ENCODE results near the gene FMNL2.
A peak's percentile ranks its signal among the peaks of the same experiment; 100 is the strongest.

FMNL2 gene

DNA sequence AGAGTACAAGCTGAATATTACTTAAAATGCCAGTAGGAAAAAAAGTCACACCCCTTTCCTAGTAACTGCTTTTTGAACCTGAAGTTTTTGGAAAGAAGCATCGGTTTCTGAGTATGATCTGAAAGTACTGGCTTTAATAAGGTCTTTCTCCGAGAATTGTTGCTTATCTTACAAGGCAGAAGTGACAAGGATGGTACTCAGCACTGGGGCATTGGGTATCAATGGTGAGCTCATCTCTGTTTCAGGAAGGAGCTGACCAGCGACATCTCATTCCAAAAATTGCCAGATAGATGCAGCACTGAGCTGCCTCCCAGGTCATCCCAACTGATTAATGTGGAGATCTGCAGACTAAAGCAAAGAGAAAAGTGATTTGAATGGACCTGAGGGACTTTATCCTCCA, 85.4 kb downstream of the FMNL2 start:
- no peak overlapping the region for H3K27ac ChIP-seq
- TF ChIP-seq CTCF (IDR thresholded peaks at IDR 0.05; ENCODE audit: low read depth, low read length, missing control alignments), result no peak
- H3K27me3 ChIP-seq (replicated peaks), result no peaks in the 10 kb centered on the region
- H3K4me3 ChIP-seq (ENCODE audit: low read depth, low read length), result no peak overlapping the region
- DNase-seq, result no peak
- no peaks in the 10 kb centered on the region for H3K36me3 ChIP-seq (replicated peaks)
- in situ Hi-C loops (cut with HindIII; ENCODE audit: low pct_ligation_motif_present, low sequenced_read_pairs), result no loop called here

DNA sequence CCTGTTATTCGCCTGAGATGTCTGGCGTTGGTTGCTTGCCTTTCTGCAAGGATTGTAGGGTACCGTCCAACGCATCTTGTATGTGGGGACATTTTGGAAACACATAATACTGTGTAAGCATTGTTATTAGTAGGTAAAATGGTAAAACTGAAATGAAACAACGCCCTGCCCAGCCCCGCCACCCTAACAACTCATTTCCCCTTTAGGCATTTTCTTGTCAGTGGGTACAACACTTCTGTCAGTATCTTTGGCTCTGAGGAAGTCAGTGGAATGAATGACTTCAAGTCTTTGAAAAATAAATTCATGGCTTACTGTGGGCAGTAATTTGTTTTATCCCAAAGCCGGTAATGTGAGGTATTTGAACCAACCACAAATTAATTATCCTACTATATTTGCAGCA, 86.0 kb downstream of the FMNL2 start:
- no peak for TF ChIP-seq CTCF (IDR thresholded peaks at IDR 0.05; ENCODE audit: low read depth, low read length, missing control alignments)
- Histone ChIP-seq H3K27ac (peak overlapping the region; percentile 94), H3K36me3 (replicated peaks) (no peaks in the 10 kb centered on the region), H3K4me3 (ENCODE audit: low read depth, low read length) (no peak overlapping the region), H3K27me3 (replicated peaks) (no peaks in the 10 kb centered on the region)
- in situ Hi-C loops (cut with HindIII; ENCODE audit: low pct_ligation_motif_present, low sequenced_read_pairs), result no loop called here
- no peak for DNase-seq

GRCh38 chr2:152421521-152422370, 86.8 kb downstream of the FMNL2 start:
- H3K36me3 ChIP-seq (replicated peaks), result no peaks in the 10 kb centered on the region
- H3K27ac ChIP-seq, result peak overlapping the region; percentile 94
- no peak overlapping the region for H3K4me3 ChIP-seq (ENCODE audit: low read depth, low read length)
- in situ Hi-C loops (cut with HindIII; ENCODE audit: low pct_ligation_motif_present, low sequenced_read_pairs), result no loop called here
- no peak for TF ChIP-seq CTCF (IDR thresholded peaks at IDR 0.05; ENCODE audit: low read depth, low read length, missing control alignments)
- H3K27me3 ChIP-seq (replicated peaks), result no peaks in the 10 kb centered on the region
- DNase-seq, result peak; percentile 98

DNA sequence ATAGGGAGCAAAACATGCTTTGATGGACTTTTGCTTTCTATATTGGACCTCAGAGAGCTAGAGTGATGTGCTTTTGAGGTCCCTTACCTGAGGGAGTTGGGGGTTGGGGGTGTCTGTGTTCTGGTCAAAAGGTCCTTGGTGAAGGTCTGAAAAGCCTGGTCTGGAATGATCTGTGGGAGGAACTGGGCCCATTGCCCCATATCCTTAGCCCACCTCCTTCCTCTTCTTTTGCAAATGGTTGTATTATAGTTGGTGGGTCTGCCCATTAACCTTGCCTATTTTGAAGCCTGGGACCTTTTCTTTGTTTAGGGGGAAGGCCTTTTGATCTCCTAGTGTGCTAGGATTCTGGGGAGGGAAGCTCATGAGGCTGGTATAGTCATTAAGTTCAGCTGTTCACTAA, 88.7 kb downstream of the FMNL2 start:
- in situ Hi-C loops (cut with HindIII; ENCODE audit: low pct_ligation_motif_present, low sequenced_read_pairs), result no loop called here
- Histone ChIP-seq H3K27me3 (replicated peaks) (no peaks in the 10 kb centered on the region), H3K4me3 (ENCODE audit: low read depth, low read length) (no peak overlapping the region), H3K36me3 (replicated peaks) (no peaks in the 10 kb centered on the region), H3K27ac (no peak overlapping the region)
- no peak for TF ChIP-seq CTCF (IDR thresholded peaks at IDR 0.05; ENCODE audit: low read depth, low read length, missing control alignments)
- no peak for DNase-seq

DNA sequence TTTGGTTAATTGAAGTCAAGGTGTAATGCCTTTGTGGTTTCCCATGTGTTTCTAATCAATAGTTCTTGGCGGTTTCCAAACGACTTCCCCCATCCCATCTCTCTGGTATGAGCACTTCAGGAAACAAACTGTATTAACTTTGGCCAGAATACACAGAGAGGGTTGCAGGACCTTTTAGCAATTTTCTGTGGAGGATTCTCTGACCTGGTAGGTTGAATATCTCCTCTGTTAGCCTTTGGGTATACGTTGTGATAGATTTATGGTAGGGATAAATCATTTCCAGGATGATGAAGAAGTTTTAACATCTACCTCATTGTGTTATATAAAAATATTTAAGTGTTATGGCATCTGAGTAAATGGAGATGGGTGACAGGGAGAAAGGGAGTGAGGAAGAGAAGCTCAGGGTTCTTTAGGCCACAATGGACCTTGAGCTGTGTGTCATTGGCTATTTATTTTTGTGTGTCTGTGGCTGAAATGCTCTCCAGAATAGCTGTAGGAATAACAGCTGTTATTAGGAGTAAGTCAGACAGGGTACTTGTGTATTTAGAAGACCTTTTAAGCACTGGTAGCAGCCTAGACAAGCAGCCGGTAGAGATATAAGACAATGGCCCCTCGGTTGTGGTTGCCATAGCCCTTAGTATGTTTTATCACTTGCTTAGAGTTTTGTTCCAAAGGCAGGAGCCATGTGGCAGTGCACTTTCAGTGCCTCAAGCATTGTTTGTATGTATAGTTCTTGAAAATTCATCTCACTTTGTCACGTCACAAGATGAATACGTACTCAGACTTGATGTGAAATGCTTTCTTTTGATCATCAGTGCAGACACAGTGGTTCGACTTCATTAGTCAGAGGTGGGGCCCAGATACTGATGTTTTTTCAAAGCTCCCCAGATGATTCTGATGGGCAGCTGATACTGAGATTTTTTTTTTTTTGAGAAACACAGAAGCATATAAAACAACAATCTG, 91.1 kb downstream of the FMNL2 start:
- Histone ChIP-seq H3K4me3 (ENCODE audit: low read depth, low read length) (no peak overlapping the region), H3K27ac (peak overlapping the region; percentile 1), H3K27me3 (replicated peaks) (no peaks in the 10 kb centered on the region), H3K36me3 (replicated peaks) (no peaks in the 10 kb centered on the region)
- no peak for TF ChIP-seq CTCF (IDR thresholded peaks at IDR 0.05; ENCODE audit: low read depth, low read length, missing control alignments)
- peak; percentile 43 for DNase-seq
- in situ Hi-C loops (cut with HindIII; ENCODE audit: low pct_ligation_motif_present, low sequenced_read_pairs), result no loop called here

Data from brain microvascular endothelial cell (primary cell).